Pulmonary artery endothelial cell (primary cell): Measurements from ENCODE around the gene SKAP2. TPM values are rescaled to one million over a fixed set of nuclear protein-coding genes. Genes with fewer than 3 reads are reported as not detected.

ENCODE experiments used
- DNase-seq: peaks from one replicate; pipeline ENCODE4 v3.0.0-alpha.2; 2011; ENCODE audit warnings: low read depth, low spot score
- total RNA-seq: library from RNA; depleted of rRNA; stranded (reverse); fragments of >200 nt; gene quantifications from 2 replicates; pipeline ENCODE4 v1.2.3, GENCODE V29; 2014

SKAP2 gene
- total RNA-seq, 1 donor from 2014 or later = 6.7 TPM

GRCh38 chr7:26777385-26777784 lies 87.0 kb downstream of the SKAP2 start:
- DNase-seq = no peak

- no peak for DNase-seq
Observed at GRCh38 chr7:26760501-26760900, 103.9 kb downstream of the SKAP2 start.

GRCh38 chr7:26759108-26759507 lies 105.3 kb downstream of the SKAP2 start:
- DNase-seq = no peak

- DNase-seq = no peak
Observed at GRCh38 chr7:26743205-26743604, 121.2 kb downstream of the SKAP2 start.

- no peak for DNase-seq
Observed at GRCh38 chr7:26735976-26736600, 128.3 kb downstream of the SKAP2 start.

- DNase-seq = no peak
Observed at GRCh38 chr7:26729150-26729775, 135.1 kb downstream of the SKAP2 start.

- DNase-seq = no peak
Observed at GRCh38 chr7:26726051-26726450, 138.3 kb downstream of the SKAP2 start.

- no peak for DNase-seq
Observed at GRCh38 chr7:26724795-26725194, 139.6 kb downstream of the SKAP2 start.

- DNase-seq = no peak
Observed at GRCh38 chr7:26723129-26723528, 141.3 kb downstream of the SKAP2 start.

GRCh38 chr7:26721450-26721849 lies 142.9 kb downstream of the SKAP2 start:
- DNase-seq = no peak

- DNase-seq = no peak
Observed at GRCh38 chr7:26718063-26718462, 146.3 kb downstream of the SKAP2 start.

- DNase-seq = no peak
Observed at GRCh38 chr7:26714438-26714837, 150.0 kb downstream of the SKAP2 start.

GRCh38 chr7:26714006-26714405 lies 150.4 kb downstream of the SKAP2 start:
- no peak for DNase-seq

- no peak for DNase-seq
Observed at GRCh38 chr7:26709210-26709990, 155.0 kb downstream of the SKAP2 start.

GRCh38 chr7:26705567-26705966 lies 158.8 kb downstream of the SKAP2 start:
- DNase-seq = peak; percentile 91

- no peak for DNase-seq
Observed at GRCh38 chr7:26704786-26705185, 159.6 kb downstream of the SKAP2 start.

GRCh38 chr7:26704036-26704435 lies 160.4 kb downstream of the SKAP2 start:
- DNase-seq = no peak

- no peak for DNase-seq
Observed at GRCh38 chr7:26700893-26701292, 163.5 kb downstream of the SKAP2 start.

- DNase-seq = no peak
Observed at GRCh38 chr7:26700386-26700785, 164.0 kb downstream of the SKAP2 start.

- DNase-seq = no peak
Observed at GRCh38 chr7:26699766-26700165, 164.6 kb downstream of the SKAP2 start.

GRCh38 chr7:26698806-26699205 lies 165.6 kb downstream of the SKAP2 start:
- no peak for DNase-seq

GRCh38 chr7:26698194-26698593 lies 166.2 kb downstream of the SKAP2 start:
- DNase-seq = no peak

GRCh38 chr7:26696978-26697377 lies 167.4 kb downstream of the SKAP2 start:
- DNase-seq = no peak
